Heart left ventricle (tissue), 16 donors: ENCODE measurements around the gene LRP11. TPM values are rescaled to one million over a fixed set of nuclear protein-coding genes. Genes with fewer than 3 reads are reported as not detected.
A peak's percentile ranks its signal among the peaks of the same experiment; 100 is the strongest.

ENCODE experiments used
- ATAC-seq, 4 donors: fragments of 200-7000 bp; cut with Tn5 transposase; one replicate each; pipeline ENCODE4 v1.9.1; 2020 to 2022; ENCODE audit warnings: moderate library complexity in 4 of 4, mild to moderate bottlenecking in 3 of 4, moderate number of reproducible peaks in 1 of 4
- DNase-seq, 5 donors: peaks; one replicate each; pipeline ENCODE4 v3.0.0-alpha.2; 2020
- H3K27ac ChIP-seq, 12 donors: fragments of 200-600 bp; sonication (generic) in 4 of 12; one replicate each; pipeline versions ENCODE4 v1.5.0 to v1.8.0; 2016 to 2022; ENCODE audit warnings: mild to moderate bottlenecking in 2 of 12
- H3K27me3 ChIP-seq, 9 donors: fragments of 200-600 bp; sonication (generic) in 2 of 9; one replicate each; pipeline versions ENCODE4 v1.5.1 to v1.8.0; 2016 to 2022; ENCODE audit warnings: mild to moderate bottlenecking in 3 of 9
- H3K36me3 ChIP-seq, 9 donors: fragments of 200-600 bp; sonication (generic) in 2 of 9; one replicate each; pipeline versions ENCODE4 v1.5.0 to v1.8.0; 2018 to 2022; ENCODE audit warnings: mild to moderate bottlenecking in 2 of 9
- H3K4me1 ChIP-seq, 12 donors: fragments of 200-600 bp; sonication (generic) in 4 of 12; one replicate each; pipeline versions ENCODE4 v1.5.0 to v1.8.0; 2016 to 2022; ENCODE audit warnings: mild to moderate bottlenecking in 3 of 12
- H3K4me3 ChIP-seq, 12 donors: fragments of 200-600 bp; sonication (generic) in 4 of 12; one replicate each; pipeline versions ENCODE4 v1.5.0 to v1.8.0; 2017 to 2022; ENCODE audit warnings: mild to moderate bottlenecking in 9 of 12, moderate library complexity in 4 of 12
- H3K9me3 ChIP-seq, 12 donors: fragments of 200-600 bp; sonication (generic) in 4 of 12; one replicate each; pipeline versions ENCODE4 v1.5.0 to v1.8.0; 2016 to 2022; ENCODE audit warnings: mild to moderate bottlenecking in 1 of 12
- POLR2A ChIP-seq, 2 donors: fragments of 450-650 bp; IDR thresholded peaks; one replicate each; pipeline ENCODE4 v1.6.1; 2017; ENCODE audit warnings: antibody characterized with exemption in 2 of 2, mild to moderate bottlenecking in 2 of 2, moderate library complexity in 2 of 2
- WGBS, 4 donors: extraction: QIAGEN DNeasy Blood & Tissue Kit in 2 of 4; methylation state at CpG; one replicate each; pipeline versions ENCODE4 v1.1.5 to v1.1.7; 2013 to 2018; 5-methylcytosine and 5-hydroxymethylcytosine counted together
- intact Hi-C, 10 donors: fragments of 100-400 bp; cut with DNase I; formaldehyde crosslinking; loops; one replicate each; pipeline versions ENCODE4 v1.11.1 to v1.14.2; 2022
- polyA plus RNA-seq, 2 donors: library from polyadenylated mRNA; stranded (reverse); fragments of 200-250 nt; gene quantifications; one replicate each; pipeline ENCODE4 v1.2.3, GENCODE V29; 2013
- total RNA-seq, 9 donors: library from RNA; depleted of rRNA in 2 of 9; stranded (reverse); fragments of >200 nt in 2 of 9; fragmentation: NEBNext Ultra II Directional in 3 of 9; extraction: Animal tissue kit (Norgen Biotek cat#: 25700) in 3 of 9; gene quantifications; one replicate each; pipeline versions ENCODE4 v1.1.0 to v1.2.4, GENCODE V29; 2016 to 2023
- TF ChIP-seq, protein P1 (sequence below), 12 donors: fragments of 200-600 bp; sonication (generic) in 4 of 12; IDR thresholded peaks; one replicate each; pipeline versions ENCODE4 v1.5.0 to v1.8.0; 2018 to 2022; ENCODE audit warnings: antibody characterized with exemption in 12 of 12, mild to moderate bottlenecking in 5 of 12
- donor health status: ischemic (EF 13 %, LVEDD 7.1; RV severe dilation, severe dysfunction).
- donor health status: healthy with polysubstance abuse.
- donor health status: DM: no; HTN: yes; CAD: no.
- donor health status: DM: no; HTN: no; CAD: no.
- donor health status: ischemic (EF 25% LVEDD 6.9; RV normal size, moderate dysfunction).
- donor health status: ischemic (EF 25% LVEDD 5.7; RV mildly dilated, moderate dysfunction).
- donor health status: healthy.
- donor health status: DM: yes; HTN: yes; CAD: no.
- donor health status: ischemic (EF 35%, LVEDD 5.7; RV mildly dilated, moderate dysfunction).
- donor health status: nonischemic (EF 11% LVEDD 7.7; RV severe dilation, severe dysfunction).
- donor health status: DM: yes; HTN: yes; CAD: no.
- donor health status: PGD.
- donor health status: ischemic (EF 29% LVEDD 5.4; RV normal size, mild dysfunction).
- donor health status: nonischemic (EF 23%, LVEDD 6.1; RV moderate dilation, normal function).

The LRP11 gene
- total and polyA plus RNA-seq, 11 donors = 5.0 to 23.8 (median 12.5) TPM

DNA sequence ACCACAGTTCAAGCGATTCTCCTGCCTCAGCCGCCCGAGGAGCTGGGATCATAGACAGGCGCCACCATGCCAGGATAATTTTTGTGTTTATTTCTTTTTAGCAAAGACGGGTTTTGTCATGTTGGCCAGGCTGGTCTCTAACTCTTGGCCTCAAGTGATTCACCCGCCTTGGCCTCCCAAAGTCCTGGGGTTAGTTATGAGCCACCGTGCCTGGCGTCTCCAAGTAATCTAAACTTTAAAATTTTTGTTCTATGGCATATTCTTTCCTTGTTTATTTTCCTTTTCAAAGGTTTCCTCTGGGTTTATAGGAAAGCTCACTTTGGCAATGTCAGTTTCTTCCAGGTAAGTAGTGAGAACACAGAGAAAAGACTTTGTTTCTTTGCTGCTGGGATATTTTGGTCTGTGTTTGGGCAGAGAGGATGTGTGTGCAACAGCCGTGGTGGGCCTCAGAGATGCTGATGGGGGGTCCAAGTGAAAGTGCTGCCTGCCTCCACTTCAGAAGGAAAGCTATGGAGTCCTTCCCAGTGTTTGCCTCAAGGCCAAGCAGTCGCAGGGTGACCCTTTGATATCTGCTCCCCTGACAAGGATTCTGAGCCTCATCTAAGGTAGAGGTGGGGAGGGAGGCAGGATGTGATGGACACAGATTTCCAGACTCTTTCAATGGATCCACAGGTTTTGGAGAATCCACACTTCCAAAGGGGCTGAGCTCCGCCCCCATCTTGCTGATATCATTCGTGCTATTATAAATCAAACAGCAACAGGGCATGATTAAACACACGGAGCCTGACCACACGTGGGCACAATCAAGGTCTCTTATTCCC, 2.3 kb downstream of the LRP11 start:
- Histone ChIP-seq H3K4me1 (peaks cover 0 to 36% (median 14%) of the 10 kb centered on the region in 12 donors), H3K36me3 (no peaks in the 10 kb centered on the region), H3K4me3 (peak overlapping the region in 2 of 12 donors; percentile 80 to 85), H3K9me3 (no peaks in the 10 kb centered on the region), H3K27me3 (no peaks in the 10 kb centered on the region), H3K27ac (no peak overlapping the region)
- ATAC-seq (no peak), DNase-seq (no peak)
- TF ChIP-seq POLR2A (IDR thresholded peaks at IDR 0.05) = no peak
- TF ChIP-seq, protein P1, sequence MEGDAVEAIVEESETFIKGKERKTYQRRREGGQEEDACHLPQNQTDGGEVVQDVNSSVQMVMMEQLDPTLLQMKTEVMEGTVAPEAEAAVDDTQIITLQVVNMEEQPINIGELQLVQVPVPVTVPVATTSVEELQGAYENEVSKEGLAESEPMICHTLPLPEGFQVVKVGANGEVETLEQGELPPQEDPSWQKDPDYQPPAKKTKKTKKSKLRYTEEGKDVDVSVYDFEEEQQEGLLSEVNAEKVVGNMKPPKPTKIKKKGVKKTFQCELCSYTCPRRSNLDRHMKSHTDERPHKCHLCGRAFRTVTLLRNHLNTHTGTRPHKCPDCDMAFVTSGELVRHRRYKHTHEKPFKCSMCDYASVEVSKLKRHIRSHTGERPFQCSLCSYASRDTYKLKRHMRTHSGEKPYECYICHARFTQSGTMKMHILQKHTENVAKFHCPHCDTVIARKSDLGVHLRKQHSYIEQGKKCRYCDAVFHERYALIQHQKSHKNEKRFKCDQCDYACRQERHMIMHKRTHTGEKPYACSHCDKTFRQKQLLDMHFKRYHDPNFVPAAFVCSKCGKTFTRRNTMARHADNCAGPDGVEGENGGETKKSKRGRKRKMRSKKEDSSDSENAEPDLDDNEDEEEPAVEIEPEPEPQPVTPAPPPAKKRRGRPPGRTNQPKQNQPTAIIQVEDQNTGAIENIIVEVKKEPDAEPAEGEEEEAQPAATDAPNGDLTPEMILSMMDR (IDR thresholded peaks at IDR 0.05) = no peak
- intact Hi-C loops = loop anchor here in 3 of 10 donors (2.0 to 10.0 kb wide), 5 partner anchors 15 to 297 kb away; partner anchors contain the start of genes GINM1 (in 1 of the 3), LATS1 (in 1 of the 3), NUP43 (in 1 of the 3) and PCMT1 (in 1 of the 3)
- 86 to 90% (median 88%) methylated on average over 14 of the region's 14 CpGs for WGBS, 4 donors

DNA sequence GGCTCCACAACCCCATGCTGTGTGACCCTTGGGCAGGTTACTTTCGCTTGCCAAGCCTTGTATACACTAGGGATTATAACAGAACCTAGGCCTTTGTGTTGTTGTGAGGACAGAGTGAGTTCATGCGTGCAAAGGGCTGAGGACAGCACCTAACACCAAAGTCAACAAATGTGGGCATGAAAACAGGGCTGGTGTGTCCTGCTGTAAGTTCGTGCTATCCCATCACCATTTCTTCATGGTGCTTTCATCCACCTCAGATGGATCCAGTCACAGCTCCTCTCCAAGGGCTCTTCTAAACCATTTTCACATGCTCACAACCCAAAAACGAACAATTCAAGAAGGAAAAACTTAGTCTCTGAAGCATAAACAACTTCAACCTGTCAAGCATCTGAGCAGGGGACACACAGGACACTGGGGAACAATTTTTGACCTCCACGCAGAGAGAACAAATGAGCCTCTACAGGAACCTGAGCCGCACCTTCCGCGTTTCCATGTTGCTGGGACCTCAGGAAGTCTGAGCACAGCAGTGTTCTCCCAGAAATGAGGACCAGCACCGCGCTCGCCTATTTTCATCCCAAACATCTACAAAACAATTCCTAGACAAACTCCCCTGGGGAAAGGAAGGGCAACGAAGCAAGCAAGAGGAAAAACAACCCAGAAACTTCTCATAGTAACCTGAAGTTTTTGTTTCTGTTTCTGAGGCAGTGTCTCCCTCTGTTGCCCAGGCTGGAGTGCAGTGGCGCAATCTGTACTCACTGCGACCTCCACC, 3.1 kb downstream of the LRP11 start:
- Histone ChIP-seq H3K36me3 (no peaks in the 10 kb centered on the region), H3K27ac (no peak overlapping the region), H3K4me1 (peaks cover 0 to 36% (median 14%) of the 10 kb centered on the region in 12 donors), H3K9me3 (no peaks in the 10 kb centered on the region), H3K27me3 (no peaks in the 10 kb centered on the region), H3K4me3 (no peak overlapping the region)
- TF ChIP-seq, protein P1 (IDR thresholded peaks at IDR 0.05) = no peak
- TF ChIP-seq POLR2A (IDR thresholded peaks at IDR 0.05) = no peak
- intact Hi-C loops = loop anchor here in 3 of 10 donors (10.0 kb wide), 4 partner anchors 64 to 296 kb away; partner anchors contain the start of genes GINM1 (in 1 of the 3), LATS1 (in 1 of the 3), NUP43 (in 1 of the 3) and PCMT1 (in 1 of the 3)
- no peak for ATAC-seq
- 92 to 93% (median 93%) methylated on average over 14 of the region's 14 CpGs for WGBS, 4 donors
- no peak for DNase-seq

DNA sequence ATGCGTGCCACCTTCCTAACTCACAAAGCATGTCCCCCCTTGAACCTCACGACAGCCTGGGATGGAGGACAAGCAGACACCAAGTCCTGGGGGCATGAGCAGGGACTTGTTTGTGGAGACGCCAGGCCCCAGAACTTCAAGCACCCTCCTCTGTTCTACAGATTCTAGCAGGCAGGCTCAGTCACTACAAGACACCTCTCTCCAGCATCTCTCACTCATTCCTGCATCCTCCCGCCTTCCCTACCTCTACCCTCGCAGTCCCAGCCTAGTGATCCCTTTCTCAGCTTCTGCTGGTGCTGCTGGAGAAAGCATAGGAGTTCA, 3.7 kb downstream of the LRP11 start:
- peaks cover 0 to 36% (median 14%) of the 10 kb centered on the region in 12 donors for H3K4me1 ChIP-seq
- H3K36me3 ChIP-seq = no peaks in the 10 kb centered on the region
- 89 to 98% (median 93%) methylated on average over 5 of the region's 5 CpGs for WGBS, 4 donors
- intact Hi-C loops = loop anchor here in 3 of 10 donors (10.0 kb wide), 4 partner anchors 64 to 296 kb away; partner anchors contain the start of genes GINM1 (in 1 of the 3), LATS1 (in 1 of the 3), NUP43 (in 1 of the 3) and PCMT1 (in 1 of the 3)
- no peaks in the 10 kb centered on the region for H3K27me3 ChIP-seq
- no peak for DNase-seq
- no peak overlapping the region for H3K4me3 ChIP-seq
- no peak for ATAC-seq
- H3K27ac ChIP-seq = no peak overlapping the region
- H3K9me3 ChIP-seq = no peaks in the 10 kb centered on the region
- TF ChIP-seq, protein P1 (IDR thresholded peaks at IDR 0.05) = no peak
- TF ChIP-seq POLR2A (IDR thresholded peaks at IDR 0.05) = no peak
